K562 (cell line): ENCODE data around the gene KLHL18. TPM values are rescaled to one million over a fixed set of nuclear protein-coding genes. Genes with fewer than 3 reads are reported as not detected.

Experiments used
- BMI1 ChIP-seq: fragments of 150-350 bp; IDR thresholded peaks from 2 replicates; pipeline ENCODE4 v1.6.1; 2014; ENCODE audit warnings: low read length
- CBFA2T2 ChIP-seq: fragments of 450-650 bp; conservative IDR thresholded peaks from 2 replicates; pipeline ENCODE4 v1.6.1; 2017; ENCODE audit warnings: mild to moderate bottlenecking
- DPF2 ChIP-seq: fragments of 450-650 bp; IDR thresholded peaks from 2 replicates; pipeline ENCODE4 v1.6.1; 2016
- HNRNPUL1 ChIP-seq: fragments of 200-400 bp; formaldehyde crosslinking; IDR thresholded peaks from 2 replicates; pipeline ENCODE4 v1.6.1; 2017; ENCODE audit warnings: low read length
- KDM4B ChIP-seq, 2 experiments: fragments of 450-650 bp in 1 of 2; sonication (generic) in 1 of 2; IDR thresholded peaks; 2 replicates each; pipeline ENCODE4 v1.6.1; 2016 to 2017; ENCODE audit warnings: borderline replicate concordance in 2 of 2, antibody characterized with exemption in 1 of 2, low read depth in 1 of 2, mild to moderate bottlenecking in 1 of 2
- MTF1 ChIP-seq: fragments of 250-450 bp; sonication (Bioruptor Pico); IDR thresholded peaks from 2 replicates; pipeline ENCODE4 v1.9.0; 2021; ENCODE audit warnings: moderate library complexity, mild to moderate bottlenecking, inconsistent platforms, borderline replicate concordance
- NFIC ChIP-seq: fragments of 450-650 bp; IDR thresholded peaks from 2 replicates; pipeline ENCODE4 v1.6.1; 2017; ENCODE audit warnings: mild to moderate bottlenecking, inconsistent platforms
- TARDBP ChIP-seq: fragments of 450-650 bp; IDR thresholded peaks from 2 replicates; pipeline ENCODE4 v1.6.1; 2016
- TCFL5 ChIP-seq: fragments of 250-450 bp; sonication (Bioruptor Pico); conservative IDR thresholded peaks from 2 replicates; pipeline ENCODE4 v1.6.1; 2021; ENCODE audit warnings: mild to moderate bottlenecking, moderate library complexity, matching md5 sums
- TOE1 ChIP-seq, 2 experiments: fragments of 450-650 bp in 1 of 2; sonication (generic) in 1 of 2; formaldehyde crosslinking in 1 of 2; IDR thresholded peaks; 2 replicates each; pipeline versions ENCODE4 v1.7.1 to v1.8.0; 2016 to 2022; ENCODE audit warnings: borderline replicate concordance in 2 of 2, mild to moderate bottlenecking in 2 of 2, antibody characterized with exemption in 1 of 2, inconsistent platforms in 1 of 2, low read depth in 1 of 2, missing genetic modification reagents in 1 of 2, moderate library complexity in 1 of 2
- ZNF12 ChIP-seq: sonication (generic); formaldehyde crosslinking; IDR thresholded peaks from 2 replicates; pipeline ENCODE4 v1.4.0; 2020; ENCODE audit warnings: mild to moderate bottlenecking, missing genetic modification reagents
- ZNF311 ChIP-seq: fragments of 250-450 bp; sonication (Bioruptor Pico); IDR thresholded peaks from 2 replicates; pipeline ENCODE4 v1.4.0; 2020; ENCODE audit warnings: mild to moderate bottlenecking, moderate library complexity
- ZNF445 ChIP-seq: fragments of 250-450 bp; sonication (Bioruptor Pico); IDR thresholded peaks from 2 replicates; pipeline ENCODE4 v1.4.0; 2020; ENCODE audit warnings: low read depth, mild to moderate bottlenecking, moderate library complexity
- polyA plus RNA-seq, 8 experiments: library from polyadenylated mRNA; depleted of rRNA in 4 of 8; stranded (reverse) in 5 of 8; unstranded in 3 of 8; fragments of >200 nt; fragmentation: Nextera tagmentation in 2 of 8; fragmentation: Illumina TruSeq in 1 of 8; extraction: Ambion mirVana in 2 of 8; extraction: Trizol in 1 of 8; gene quantifications; 2 replicates each; pipeline versions ENCODE4 v1.2.1 to v1.2.3, GENCODE V29; 2011 to 2014; ENCODE audit warnings: inconsistent platforms in 1 of 8, missing spikeins in 1 of 8
- total RNA-seq, 7 experiments: library from RNA; depleted of rRNA in 6 of 7; stranded (reverse); fragments of >200 nt in 6 of 7; fragmentation: Illumina TruSeq in 2 of 7; extraction: Trizol in 2 of 7; gene quantifications; 2 replicates each; pipeline versions ENCODE4 v1.2.1 to v1.2.3, GENCODE V29; 2011 to 2021; ENCODE audit warnings: low replicate concordance in 1 of 7
- TF ChIP-seq, protein P1 (sequence below), 2 experiments: fragments of 450-650 bp; IDR thresholded peaks; 2 replicates each; pipeline ENCODE4 v1.6.1; 2018; ENCODE audit warnings: mild to moderate bottlenecking in 2 of 2, low read depth in 1 of 2; ENCODE audit not compliant: partially characterized antibody in 2 of 2
- TF ChIP-seq, protein P2 (sequence below): sonication (generic); formaldehyde crosslinking; IDR thresholded peaks from 2 replicates; pipeline ENCODE4 v1.8.0; 2022; ENCODE audit warnings: mild to moderate bottlenecking, low read depth, missing genetic modification reagents
- TF ChIP-seq, protein P3 (sequence below): fragments of 450-650 bp; IDR thresholded peaks from one replicate; pipeline ENCODE4 v1.6.1; 2018; ENCODE audit warnings: mild to moderate bottlenecking, moderate library complexity; ENCODE audit not compliant: partially characterized antibody
- TF ChIP-seq, protein P4 (sequence below): sonication (generic); formaldehyde crosslinking; IDR thresholded peaks from 2 replicates; pipeline ENCODE4 v1.8.0; 2023; ENCODE audit warnings: mild to moderate bottlenecking, missing genetic modification reagents
- TF ChIP-seq, protein P5 (sequence below), 3 experiments: fragments of 200-800 bp in 1 of 3; sonication (Bioruptor generic) in 1 of 3; sonication (generic) in 1 of 3; formaldehyde crosslinking in 1 of 3; IDR thresholded peaks; 2 replicates each; pipeline versions ENCODE4 v1.6.1 to v1.8.0; 2016 to 2022; ENCODE audit warnings: mild to moderate bottlenecking in 2 of 3, missing compliant biosample characterization in 2 of 3, missing genetic modification characterization in 2 of 3, missing genetic modification reagents in 1 of 3

Gene KLHL18
- total and polyA plus RNA-seq, 9 of the 15 experiments (the other 6 are each of a cell fraction or from before 2014, with no cell fraction given) = 26.7 to 97.5 (median 48.7) TPM

DNA sequence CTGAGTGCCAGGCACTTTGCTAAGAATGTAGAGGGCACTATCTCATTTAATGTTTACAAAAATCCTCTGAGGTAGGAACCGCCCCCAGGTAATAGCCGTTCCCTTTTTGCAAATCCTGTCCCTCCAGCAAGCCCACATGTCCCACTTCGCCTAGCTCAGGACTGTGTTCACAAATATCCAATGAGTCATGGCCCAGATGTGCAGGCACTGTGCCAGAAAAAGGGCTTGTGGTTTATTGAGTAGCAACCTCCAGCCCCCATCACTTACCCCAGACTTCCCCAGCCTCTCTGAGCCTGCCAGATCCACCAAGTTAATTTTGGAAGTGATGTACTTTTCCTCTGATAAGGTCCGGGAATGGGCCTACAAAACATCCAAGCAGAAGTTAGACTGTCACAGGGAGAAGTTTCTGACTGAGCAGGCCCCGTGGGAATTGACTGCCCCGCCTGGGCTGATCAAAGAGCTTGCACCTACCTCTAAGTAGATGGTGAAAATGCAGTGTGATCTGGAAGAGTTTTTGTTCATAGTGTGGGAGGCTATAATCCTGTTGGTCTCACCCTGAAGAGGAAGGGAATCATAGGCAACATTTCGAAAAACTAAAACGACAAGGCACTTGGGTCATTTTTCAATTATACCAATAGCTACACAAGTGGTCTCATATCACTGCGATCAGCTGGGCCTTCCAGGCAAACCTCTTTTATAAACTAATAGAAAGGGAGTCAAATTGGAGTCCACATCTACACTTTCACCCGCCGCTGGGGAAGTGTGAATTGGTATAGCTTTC lies 15.8 kb upstream of the KLHL18 start (continued):
- no peak for TF ChIP-seq ZNF445 (CRISPR knock-in tag)
- no peak for TF ChIP-seq BMI1
- no peak for TF ChIP-seq TCFL5 (CRISPR knock-in tag)
- peak; percentile 87 for TF ChIP-seq CBFA2T2
- TF ChIP-seq DPF2 = peak; percentile 90
- TF ChIP-seq, protein P1, sequence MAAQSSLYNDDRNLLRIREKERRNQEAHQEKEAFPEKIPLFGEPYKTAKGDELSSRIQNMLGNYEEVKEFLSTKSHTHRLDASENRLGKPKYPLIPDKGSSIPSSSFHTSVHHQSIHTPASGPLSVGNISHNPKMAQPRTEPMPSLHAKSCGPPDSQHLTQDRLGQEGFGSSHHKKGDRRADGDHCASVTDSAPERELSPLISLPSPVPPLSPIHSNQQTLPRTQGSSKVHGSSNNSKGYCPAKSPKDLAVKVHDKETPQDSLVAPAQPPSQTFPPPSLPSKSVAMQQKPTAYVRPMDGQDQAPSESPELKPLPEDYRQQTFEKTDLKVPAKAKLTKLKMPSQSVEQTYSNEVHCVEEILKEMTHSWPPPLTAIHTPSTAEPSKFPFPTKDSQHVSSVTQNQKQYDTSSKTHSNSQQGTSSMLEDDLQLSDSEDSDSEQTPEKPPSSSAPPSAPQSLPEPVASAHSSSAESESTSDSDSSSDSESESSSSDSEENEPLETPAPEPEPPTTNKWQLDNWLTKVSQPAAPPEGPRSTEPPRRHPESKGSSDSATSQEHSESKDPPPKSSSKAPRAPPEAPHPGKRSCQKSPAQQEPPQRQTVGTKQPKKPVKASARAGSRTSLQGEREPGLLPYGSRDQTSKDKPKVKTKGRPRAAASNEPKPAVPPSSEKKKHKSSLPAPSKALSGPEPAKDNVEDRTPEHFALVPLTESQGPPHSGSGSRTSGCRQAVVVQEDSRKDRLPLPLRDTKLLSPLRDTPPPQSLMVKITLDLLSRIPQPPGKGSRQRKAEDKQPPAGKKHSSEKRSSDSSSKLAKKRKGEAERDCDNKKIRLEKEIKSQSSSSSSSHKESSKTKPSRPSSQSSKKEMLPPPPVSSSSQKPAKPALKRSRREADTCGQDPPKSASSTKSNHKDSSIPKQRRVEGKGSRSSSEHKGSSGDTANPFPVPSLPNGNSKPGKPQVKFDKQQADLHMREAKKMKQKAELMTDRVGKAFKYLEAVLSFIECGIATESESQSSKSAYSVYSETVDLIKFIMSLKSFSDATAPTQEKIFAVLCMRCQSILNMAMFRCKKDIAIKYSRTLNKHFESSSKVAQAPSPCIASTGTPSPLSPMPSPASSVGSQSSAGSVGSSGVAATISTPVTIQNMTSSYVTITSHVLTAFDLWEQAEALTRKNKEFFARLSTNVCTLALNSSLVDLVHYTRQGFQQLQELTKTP (IDR thresholded peaks at IDR 0.05; ENCODE audit: low read depth in 1 of 2, partially characterized antibody in 2 of 2) = no peak
- TF ChIP-seq TARDBP = 0 out of 2 replicates have a peak, but pooled peaks have one; percentile 33
- TF ChIP-seq NFIC = peak; percentile 99
- TF ChIP-seq, protein P2, sequence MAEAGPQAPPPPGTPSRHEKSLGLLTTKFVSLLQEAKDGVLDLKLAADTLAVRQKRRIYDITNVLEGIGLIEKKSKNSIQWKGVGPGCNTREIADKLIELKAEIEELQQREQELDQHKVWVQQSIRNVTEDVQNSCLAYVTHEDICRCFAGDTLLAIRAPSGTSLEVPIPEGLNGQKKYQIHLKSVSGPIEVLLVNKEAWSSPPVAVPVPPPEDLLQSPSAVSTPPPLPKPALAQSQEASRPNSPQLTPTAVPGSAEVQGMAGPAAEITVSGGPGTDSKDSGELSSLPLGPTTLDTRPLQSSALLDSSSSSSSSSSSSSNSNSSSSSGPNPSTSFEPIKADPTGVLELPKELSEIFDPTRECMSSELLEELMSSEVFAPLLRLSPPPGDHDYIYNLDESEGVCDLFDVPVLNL (CRISPR knock-in tag) = no peak
- TF ChIP-seq MTF1 (CRISPR knock-in tag) = no peak
- TF ChIP-seq HNRNPUL1 = no peak
- no peak for TF ChIP-seq ZNF311 (CRISPR knock-in tag)
- TF ChIP-seq, protein P3, sequence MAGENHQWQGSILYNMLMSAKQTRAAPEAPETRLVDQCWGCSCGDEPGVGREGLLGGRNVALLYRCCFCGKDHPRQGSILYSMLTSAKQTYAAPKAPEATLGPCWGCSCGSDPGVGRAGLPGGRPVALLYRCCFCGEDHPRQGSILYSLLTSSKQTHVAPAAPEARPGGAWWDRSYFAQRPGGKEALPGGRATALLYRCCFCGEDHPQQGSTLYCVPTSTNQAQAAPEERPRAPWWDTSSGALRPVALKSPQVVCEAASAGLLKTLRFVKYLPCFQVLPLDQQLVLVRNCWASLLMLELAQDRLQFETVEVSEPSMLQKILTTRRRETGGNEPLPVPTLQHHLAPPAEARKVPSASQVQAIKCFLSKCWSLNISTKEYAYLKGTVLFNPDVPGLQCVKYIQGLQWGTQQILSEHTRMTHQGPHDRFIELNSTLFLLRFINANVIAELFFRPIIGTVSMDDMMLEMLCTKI = no peak
- TF ChIP-seq TOE1 (IDR thresholded peaks at IDR 0.05; ENCODE audit: borderline replicate concordance) = no peak
- TF ChIP-seq TOE1 (CRISPR knock-in tag; IDR thresholded peaks at IDR 0.05; ENCODE audit: borderline replicate concordance, low read depth) = no peak
- no peak for TF ChIP-seq KDM4B (IDR thresholded peaks at IDR 0.05; ENCODE audit: borderline replicate concordance in 2 of 2, low read depth in 1 of 2)
- TF ChIP-seq, protein P4, sequence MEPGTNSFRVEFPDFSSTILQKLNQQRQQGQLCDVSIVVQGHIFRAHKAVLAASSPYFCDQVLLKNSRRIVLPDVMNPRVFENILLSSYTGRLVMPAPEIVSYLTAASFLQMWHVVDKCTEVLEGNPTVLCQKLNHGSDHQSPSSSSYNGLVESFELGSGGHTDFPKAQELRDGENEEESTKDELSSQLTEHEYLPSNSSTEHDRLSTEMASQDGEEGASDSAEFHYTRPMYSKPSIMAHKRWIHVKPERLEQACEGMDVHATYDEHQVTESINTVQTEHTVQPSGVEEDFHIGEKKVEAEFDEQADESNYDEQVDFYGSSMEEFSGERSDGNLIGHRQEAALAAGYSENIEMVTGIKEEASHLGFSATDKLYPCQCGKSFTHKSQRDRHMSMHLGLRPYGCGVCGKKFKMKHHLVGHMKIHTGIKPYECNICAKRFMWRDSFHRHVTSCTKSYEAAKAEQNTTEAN (CRISPR knock-in tag) = no peak
- TF ChIP-seq, protein P5, sequence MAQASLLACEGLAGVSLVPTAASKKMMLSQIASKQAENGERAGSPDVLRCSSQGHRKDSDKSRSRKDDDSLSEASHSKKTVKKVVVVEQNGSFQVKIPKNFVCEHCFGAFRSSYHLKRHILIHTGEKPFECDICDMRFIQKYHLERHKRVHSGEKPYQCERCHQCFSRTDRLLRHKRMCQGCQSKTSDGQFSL (CRISPR knock-in tag; IDR thresholded peaks at IDR 0.05) = no peak
- TF ChIP-seq, protein P5 (tag; IDR thresholded peaks at IDR 0.05) = no peak
- no peak for TF ChIP-seq ZNF12 (CRISPR knock-in tag)
